ENCODE measurements around the gene BRD4. TPM values are rescaled to one million over a fixed set of nuclear protein-coding genes. Genes with fewer than 3 reads are reported as not detected.

BRD4 gene
- total and polyA plus RNA-seq, 2 experiments from 2014 or later, result 63.8 to 115 TPM

GRCh38 chr19:15266683-15267082, 65.7 kb downstream of the BRD4 start:
- no peak overlapping the region for H3K27ac Mint-ChIP-seq

GRCh38 chr19:15265850-15266248, 66.5 kb downstream of the BRD4 start:
- H3K27me3 ChIP-seq (ENCODE audit: insufficient read depth), result no peaks in the 10 kb centered on the region
- H3K27ac ChIP-seq (ENCODE audit: low read depth), result no peak overlapping the region
- H4K20me1 ChIP-seq (replicated peaks; ENCODE audit: insufficient read depth), result peaks cover 62% of the 10 kb centered on the region
- peaks cover 35% of the 10 kb centered on the region; the same call in 1 of the 2 replicates for H3F3A ChIP-seq (replicated peaks; ENCODE audit: low read depth)
- Mint-ChIP-seq H3K9me3 (no peaks in the 10 kb centered on the region), H3K4me3 (no peak overlapping the region), H3K27me3 (ENCODE audit: insufficient read depth, low read depth, poor library complexity) (peaks cover 15% of the 10 kb centered on the region), H3K4me1 (no peaks in the 10 kb centered on the region), H3K36me3 (ENCODE audit: low read depth) (peaks cover 87% of the 10 kb centered on the region), H3K27ac (no peak overlapping the region)
- no peak overlapping the region for H3K4me3 ChIP-seq
- no peaks in the 10 kb centered on the region for H3K4me1 ChIP-seq (ENCODE audit: insufficient read depth)
- no peak overlapping the region for H2AFZ ChIP-seq
- no peak overlapping the region for H3K4me2 ChIP-seq
- no peaks in the 10 kb centered on the region for H3K9me2 ChIP-seq (ENCODE audit: insufficient read depth)
- peaks cover 21% of the 10 kb centered on the region for H3K36me3 ChIP-seq (ENCODE audit: insufficient read depth)
- DNase-seq (ENCODE audit: low spot score) (no peak), ATAC-seq (no peak)
- H3K79me2 ChIP-seq (replicated peaks; ENCODE audit: insufficient read depth), result peaks cover 75% of the 10 kb centered on the region
- no peak for TF ChIP-seq POLR2AphosphoS5 (IDR thresholded peaks at IDR 0.05; ENCODE audit: low read depth)
- TF ChIP-seq EZH2phosphoT487 (IDR thresholded peaks at IDR 0.05; ENCODE audit: unreplicated experiment), result no peak
- TF ChIP-seq NANOG (IDR thresholded peaks at IDR 0.05; ENCODE audit: borderline replicate concordance), result no peak
- no peak for TF ChIP-seq ZNF462 (CRISPR knock-in tag; IDR thresholded peaks at IDR 0.05)
- TF ChIP-seq CTCF (conservative IDR thresholded peaks at IDR 0.05; ENCODE audit: low read depth in 2 of 2), result no peak
- no peak for TF ChIP-seq STAT1 (IDR thresholded peaks at IDR 0.05; ENCODE audit: unreplicated experiment)
- no peak for TF ChIP-seq EZH2 (IDR thresholded peaks at IDR 0.05; ENCODE audit: low read depth, unreplicated experiment)
- no peak for TF ChIP-seq ZNF331 (CRISPR knock-in tag; IDR thresholded peaks at IDR 0.05; ENCODE audit: low read depth)
- no peak for TF ChIP-seq CREB1 (CRISPR knock-in tag; IDR thresholded peaks at IDR 0.05; ENCODE audit: low read depth)
- no peak for TF ChIP-seq ZNF114 (CRISPR knock-in tag; IDR thresholded peaks at IDR 0.05)
- no peak for TF ChIP-seq JUNB (IDR thresholded peaks at IDR 0.05; ENCODE audit: unreplicated experiment)
- no peak for TF ChIP-seq ETS1 (IDR thresholded peaks at IDR 0.05)

More at GRCh38 chr19:15266683-15267082, 65.7 kb downstream of the BRD4 start:
- H3K36me3 ChIP-seq (ENCODE audit: insufficient read depth), result peaks cover 23% of the 10 kb centered on the region
- DNase-seq (ENCODE audit: low spot score) (no peak), ATAC-seq (no peak)
- H3K27ac ChIP-seq (ENCODE audit: low read depth), result no peak overlapping the region
- H4K20me1 ChIP-seq (replicated peaks; ENCODE audit: insufficient read depth), result peaks cover 70% of the 10 kb centered on the region
- H3K4me3 ChIP-seq, result no peak overlapping the region
- no peak overlapping the region for H3K4me3 Mint-ChIP-seq
- H2AFZ ChIP-seq, result no peak overlapping the region
- no peak overlapping the region for H3K4me2 ChIP-seq
- no peaks in the 10 kb centered on the region for H3K27me3 ChIP-seq (ENCODE audit: insufficient read depth)
- no peak for TF ChIP-seq EZH2phosphoT487 (IDR thresholded peaks at IDR 0.05; ENCODE audit: unreplicated experiment)
- peaks cover 35% of the 10 kb centered on the region; the same call in 1 of the 2 replicates for H3F3A ChIP-seq (replicated peaks; ENCODE audit: low read depth)
- H3K36me3 Mint-ChIP-seq (ENCODE audit: low read depth), result peaks cover 88% of the 10 kb centered on the region
- no peaks in the 10 kb centered on the region for H3K9me3 Mint-ChIP-seq
- H3K4me1 Mint-ChIP-seq, result no peaks in the 10 kb centered on the region
- H3K4me1 ChIP-seq (ENCODE audit: insufficient read depth), result no peaks in the 10 kb centered on the region
- H3K9me2 ChIP-seq (ENCODE audit: insufficient read depth), result no peaks in the 10 kb centered on the region
- H3K79me2 ChIP-seq (replicated peaks; ENCODE audit: insufficient read depth), result peaks cover 75% of the 10 kb centered on the region
- H3K27me3 Mint-ChIP-seq (ENCODE audit: insufficient read depth, low read depth, poor library complexity), result peaks cover 16% of the 10 kb centered on the region
